Karpas-422 (cell line): ENCODE data around the gene NCKAP5. TPM values are rescaled to one million over a fixed set of nuclear protein-coding genes. Genes with fewer than 3 reads are reported as not detected.

Experiments used
- DNase-seq: peaks from one replicate; pipeline ENCODE4 v3.0.0-alpha.2; 2015
- H2AFZ ChIP-seq: fragments of 200-600 bp; sonication (generic); 2 replicates; pipeline ENCODE4 v1.6.1; 2014; ENCODE audit warnings: antibody characterized with exemption, low read length, mixed read lengths
- H3K27ac ChIP-seq: fragments of 200-600 bp; sonication (generic); 2 replicates; pipeline ENCODE4 v1.5.1; 2014; ENCODE audit warnings: mild to moderate bottlenecking, low read length, moderate library complexity
- H3K27me3 ChIP-seq: fragments of 200-600 bp; sonication (generic); 2 replicates; pipeline ENCODE4 v1.6.1; 2014; ENCODE audit warnings: low read length, mixed read lengths
- H3K36me3 ChIP-seq: fragments of 200-600 bp; sonication (generic); 2 replicates; pipeline ENCODE4 v1.6.1; 2014; ENCODE audit warnings: low read length, mixed read lengths; ENCODE audit not compliant: insufficient read depth
- H3K4me1 ChIP-seq: fragments of 200-600 bp; sonication (generic); 2 replicates; pipeline ENCODE4 v1.6.1; 2014; ENCODE audit warnings: mild to moderate bottlenecking, low read length, mixed read lengths
- H3K4me2 ChIP-seq: fragments of 200-600 bp; sonication (generic); 2 replicates; pipeline ENCODE4 v1.6.1; 2014; ENCODE audit warnings: low read length, low read depth, mild to moderate bottlenecking; ENCODE audit not compliant: poor library complexity, severe bottlenecking
- H3K4me3 ChIP-seq: fragments of 200-600 bp; sonication (generic); 2 replicates; pipeline ENCODE4 v1.5.1; 2014; ENCODE audit warnings: mild to moderate bottlenecking, antibody characterized with exemption, low read length, mixed read lengths
- H3K79me2 ChIP-seq: fragments of 200-600 bp; sonication (generic); 2 replicates; pipeline ENCODE4 v1.6.1; 2014; ENCODE audit warnings: mild to moderate bottlenecking, low read length, mixed read lengths
- H3K9ac ChIP-seq: fragments of 200-600 bp; sonication (generic); 2 replicates; pipeline ENCODE4 v1.6.0; 2014; ENCODE audit warnings: low read length
- H3K9me2 ChIP-seq: fragments of 200-600 bp; sonication (generic), shearing (Covaris generic); replicated peaks from 2 replicates; pipeline ENCODE4 v1.6.0; 2014; ENCODE audit warnings: mild to moderate bottlenecking, low read length, moderate library complexity; ENCODE audit not compliant: insufficient read depth
- H3K9me3 ChIP-seq: fragments of 300-700, 200-600 bp; sonication (generic); 2 replicates; pipeline ENCODE4 v1.6.1; 2014; ENCODE audit warnings: low read length, mixed read lengths
- H4K20me1 ChIP-seq: fragments of 200-600 bp; sonication (generic); 2 replicates; pipeline ENCODE4 v1.6.1; 2014; ENCODE audit warnings: mild to moderate bottlenecking, antibody characterized with exemption, low read length, low read depth; ENCODE audit not compliant: insufficient read depth
- total RNA-seq: library from RNA; depleted of rRNA; stranded (reverse); fragments of >200 nt; shearing (Covaris generic); gene quantifications from 2 replicates; pipeline ENCODE4 v1.2.3, GENCODE V29; 2014; ENCODE audit warnings: low replicate concordance

The NCKAP5 gene
- total RNA-seq, 1 experiment from 2014 or later = not detected

DNA sequence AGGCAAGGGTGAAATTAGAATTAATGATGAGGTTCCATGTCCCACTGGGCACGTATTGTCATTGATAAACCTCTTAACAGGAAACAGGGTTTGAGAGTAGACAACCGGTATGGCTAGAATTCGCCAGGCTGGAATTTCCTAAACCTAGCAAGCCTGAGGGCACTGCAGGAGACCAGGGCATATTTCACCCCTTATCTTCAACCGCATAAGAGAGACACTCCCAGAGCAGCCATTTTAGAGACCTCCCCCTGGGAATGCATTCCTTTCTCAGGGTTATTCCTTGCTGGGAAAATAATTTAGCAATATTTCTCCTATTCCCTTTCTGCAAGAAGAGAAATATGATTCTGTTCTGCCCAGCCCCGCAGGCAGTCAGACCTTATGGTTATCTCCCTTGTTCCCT, 563.6 kb downstream of the NCKAP5 start:
- Histone ChIP-seq H3K9me3 (peaks cover 3% of the 10 kb centered on the region; the same call in 1 of the 2 replicates), H3K4me2 (no peak overlapping the region), H3K4me3 (no peak overlapping the region), H3K27ac (no peak overlapping the region), H3K4me1 (no peaks in the 10 kb centered on the region), H3K36me3 (no peaks in the 10 kb centered on the region), H2AFZ (no peak overlapping the region), H3K27me3 (no peaks in the 10 kb centered on the region), H3K9ac (no peak overlapping the region), H3K79me2 (no peaks in the 10 kb centered on the region), H3K9me2 (no peaks in the 10 kb centered on the region), H4K20me1 (no peaks in the 10 kb centered on the region)
- DNase-seq = no peak

DNA sequence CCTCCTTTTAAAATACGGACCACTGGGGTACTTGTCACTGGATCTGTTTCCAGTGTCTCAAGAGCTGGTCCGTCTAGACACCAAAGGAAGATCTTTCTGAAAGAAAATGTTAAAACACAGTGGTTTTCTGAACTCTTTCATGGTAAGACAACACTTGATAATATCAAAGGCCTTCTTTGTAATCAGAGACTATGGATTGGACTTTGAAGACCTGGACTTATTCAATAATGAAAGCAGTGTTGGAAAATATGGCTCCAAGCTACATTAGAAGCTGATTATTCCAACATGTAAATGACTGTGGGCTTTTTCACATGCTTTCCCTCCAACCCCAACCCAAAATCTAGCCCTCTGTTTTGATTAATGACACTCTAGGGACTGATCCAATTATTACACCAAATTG, 568.8 kb downstream of the NCKAP5 start:
- Histone ChIP-seq H3K4me3 (no peak overlapping the region), H3K27me3 (no peaks in the 10 kb centered on the region), H3K36me3 (no peaks in the 10 kb centered on the region), H3K9me2 (no peaks in the 10 kb centered on the region), H3K9me3 (peaks cover 3% of the 10 kb centered on the region; the same call in 1 of the 2 replicates), H3K27ac (no peak overlapping the region), H3K9ac (no peak overlapping the region), H3K79me2 (no peaks in the 10 kb centered on the region), H4K20me1 (no peaks in the 10 kb centered on the region), H3K4me2 (no peak overlapping the region), H2AFZ (no peak overlapping the region), H3K4me1 (no peaks in the 10 kb centered on the region)
- DNase-seq = no peak

DNA sequence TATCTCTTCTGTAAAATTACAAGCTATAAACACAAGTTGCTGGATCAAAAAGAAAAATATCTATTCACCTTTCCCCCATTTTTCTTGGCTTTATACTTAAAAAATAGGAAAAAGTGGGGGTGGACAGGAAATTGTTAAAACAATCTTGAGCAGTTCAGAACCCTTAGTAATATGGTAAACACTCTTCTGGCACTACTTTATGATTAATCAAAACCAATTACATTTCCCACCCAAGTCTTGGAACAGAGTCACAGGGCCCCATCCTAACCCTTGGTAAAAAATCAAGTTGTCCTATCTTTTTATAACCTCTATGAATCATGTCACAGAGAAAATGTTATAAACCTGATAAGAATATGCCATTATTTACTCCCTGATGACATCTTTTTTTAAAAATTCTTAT, 570.0 kb downstream of the NCKAP5 start:
- no peak overlapping the region for H3K4me3 ChIP-seq
- H3K27ac ChIP-seq = no peak overlapping the region
- no peak for DNase-seq

DNA sequence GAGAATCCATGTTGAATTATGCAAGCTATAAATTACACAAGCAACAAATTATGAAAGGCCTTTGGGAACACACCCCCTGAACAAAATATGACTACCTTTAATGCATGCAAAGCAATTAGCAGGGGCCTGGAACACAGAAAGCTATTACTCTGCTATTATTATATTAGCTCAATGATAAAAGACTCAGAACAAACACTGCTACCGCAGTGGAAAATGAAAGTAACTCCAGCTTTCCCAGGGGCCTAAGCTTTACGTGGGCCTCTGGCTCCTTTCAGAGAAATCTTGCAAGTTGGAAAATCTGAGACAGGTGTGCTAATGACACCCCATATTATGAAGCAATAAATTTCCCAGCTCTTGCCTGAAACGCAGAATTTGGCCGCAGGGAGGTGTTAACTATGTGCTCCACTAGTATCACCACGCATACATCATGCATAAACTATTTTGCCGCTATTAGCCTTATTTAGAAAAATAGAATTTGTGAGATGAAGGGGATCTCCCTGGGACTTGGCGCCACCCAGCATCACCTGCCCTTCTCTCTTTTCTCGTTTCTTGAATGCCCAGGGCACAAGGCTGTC, 576.7 kb downstream of the NCKAP5 start:
- Histone ChIP-seq H2AFZ (no peak overlapping the region), H3K9me2 (no peaks in the 10 kb centered on the region), H3K4me2 (no peak overlapping the region), H3K27me3 (peaks cover 3% of the 10 kb centered on the region; the same call in 1 of the 2 replicates), H3K9me3 (no peaks in the 10 kb centered on the region), H3K4me3 (no peak overlapping the region), H3K27ac (no peak overlapping the region), H3K4me1 (no peaks in the 10 kb centered on the region), H3K79me2 (no peaks in the 10 kb centered on the region), H3K36me3 (no peaks in the 10 kb centered on the region), H4K20me1 (no peaks in the 10 kb centered on the region), H3K9ac (no peak overlapping the region)
- DNase-seq = no peak

More for the DNA sequence above, 570.0 kb downstream of the NCKAP5 start:
- Histone ChIP-seq H2AFZ (no peak overlapping the region), H3K79me2 (no peaks in the 10 kb centered on the region), H3K4me2 (no peak overlapping the region), H3K9me2 (no peaks in the 10 kb centered on the region), H3K9me3 (peaks cover under 1% of the 10 kb centered on the region; the same call in 1 of the 2 replicates), H3K4me1 (no peaks in the 10 kb centered on the region), H3K27me3 (no peaks in the 10 kb centered on the region), H3K9ac (no peak overlapping the region), H4K20me1 (no peaks in the 10 kb centered on the region), H3K36me3 (no peaks in the 10 kb centered on the region)

DNA sequence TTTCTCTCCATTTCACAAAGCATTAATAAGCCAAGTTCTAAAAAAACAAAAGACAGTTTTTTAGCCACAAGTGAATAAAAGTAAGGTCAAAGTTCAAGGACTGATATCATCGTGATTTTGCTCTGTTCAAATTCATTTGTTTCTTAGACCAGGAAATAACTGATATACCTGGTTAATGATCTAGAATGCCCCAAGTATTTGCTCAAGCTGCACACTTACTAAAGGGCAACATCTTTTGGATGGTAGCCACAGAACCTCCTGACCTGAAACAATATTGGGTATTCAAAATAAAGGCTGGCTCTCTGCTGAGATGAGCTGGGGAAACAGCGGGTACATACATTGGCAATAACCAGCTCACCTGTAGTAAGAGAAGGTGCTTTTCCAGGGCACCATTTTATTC, 583.5 kb downstream of the NCKAP5 start:
- no peak for DNase-seq
- H3K27ac ChIP-seq = no peak overlapping the region

DNA sequence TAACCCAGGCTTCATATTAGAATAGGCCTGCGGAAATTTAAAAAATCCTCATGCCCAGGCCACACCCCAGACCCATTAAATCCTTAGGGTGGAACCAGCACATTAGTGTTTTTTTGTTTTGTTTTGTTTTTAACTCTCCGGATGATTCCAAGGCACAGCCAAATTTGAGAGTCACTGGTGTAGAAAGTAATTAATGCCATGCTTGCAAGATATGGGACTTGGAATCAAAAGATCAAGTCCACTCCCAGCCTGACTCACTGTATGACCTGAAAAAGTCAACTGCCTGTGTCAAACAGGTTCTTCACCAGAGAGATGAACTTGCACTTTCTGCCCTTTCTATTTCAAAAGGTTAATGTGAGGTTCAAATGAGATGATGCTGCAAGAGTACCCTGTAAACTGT, 588.0 kb downstream of the NCKAP5 start:
- Histone ChIP-seq H3K9me2 (no peaks in the 10 kb centered on the region), H3K9ac (no peak overlapping the region), H2AFZ (no peak overlapping the region), H3K27me3 (no peaks in the 10 kb centered on the region), H3K36me3 (no peaks in the 10 kb centered on the region), H3K9me3 (no peaks in the 10 kb centered on the region), H3K4me3 (no peak overlapping the region), H4K20me1 (no peaks in the 10 kb centered on the region), H3K4me2 (no peak overlapping the region), H3K27ac (no peak overlapping the region), H3K4me1 (no peaks in the 10 kb centered on the region; the same call in 1 of the 2 replicates), H3K79me2 (no peaks in the 10 kb centered on the region)
- no peak for DNase-seq

More for the DNA sequence above, 583.5 kb downstream of the NCKAP5 start:
- Histone ChIP-seq H3K9me3 (no peaks in the 10 kb centered on the region), H3K36me3 (no peaks in the 10 kb centered on the region), H3K79me2 (no peaks in the 10 kb centered on the region), H3K4me2 (no peak overlapping the region), H4K20me1 (no peaks in the 10 kb centered on the region), H2AFZ (no peak overlapping the region), H3K27me3 (no peaks in the 10 kb centered on the region), H3K4me3 (no peak overlapping the region), H3K9ac (no peak overlapping the region), H3K4me1 (no peaks in the 10 kb centered on the region), H3K9me2 (no peaks in the 10 kb centered on the region)

DNA sequence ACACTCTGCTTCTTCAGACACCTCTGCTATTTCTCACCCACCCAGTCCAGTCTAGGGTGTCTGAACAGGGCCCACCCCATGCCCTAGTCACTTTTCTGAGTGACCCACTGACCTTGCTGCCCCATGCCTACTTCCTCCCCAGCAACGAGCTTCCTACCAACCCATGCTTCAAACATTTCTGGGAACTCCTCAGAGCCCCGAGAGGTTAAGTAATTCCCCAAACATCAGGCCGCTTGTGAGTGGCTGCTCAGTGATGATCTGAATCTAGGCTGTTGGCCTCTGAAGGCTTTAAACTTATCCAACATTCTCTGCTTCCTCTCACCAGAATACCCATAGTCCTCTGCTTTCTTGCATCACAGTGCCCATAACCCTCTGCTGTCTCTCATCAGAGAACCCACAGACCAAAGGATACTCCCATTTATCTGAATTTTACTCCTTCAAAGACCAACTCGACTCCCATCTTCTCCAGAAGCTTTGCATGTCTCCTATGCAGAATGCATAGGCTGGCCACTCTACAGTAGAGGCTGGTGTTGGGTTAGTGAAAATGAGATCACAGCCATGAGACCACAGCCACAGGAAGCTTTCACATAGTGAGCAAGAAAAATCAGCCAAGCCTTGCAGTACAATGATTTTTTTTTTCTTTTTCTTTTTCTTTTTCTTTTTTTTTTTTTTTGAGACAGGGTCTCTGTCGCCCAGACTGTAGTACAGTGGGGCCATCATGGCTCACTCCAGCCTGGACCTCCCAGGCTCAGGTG, 588.7 kb downstream of the NCKAP5 start:
- no peaks in the 10 kb centered on the region for H4K20me1 ChIP-seq
- no peaks in the 10 kb centered on the region for H3K27me3 ChIP-seq
- H3K9me3 ChIP-seq = no peaks in the 10 kb centered on the region
- H3K4me1 ChIP-seq = no peaks in the 10 kb centered on the region; the same call in 1 of the 2 replicates
- H3K9ac ChIP-seq = no peak overlapping the region
- no peaks in the 10 kb centered on the region for H3K9me2 ChIP-seq
- H3K4me2 ChIP-seq = no peak overlapping the region
- no peak overlapping the region for H2AFZ ChIP-seq
- H3K4me3 ChIP-seq = no peak overlapping the region
- DNase-seq = no peak
- H3K79me2 ChIP-seq = no peaks in the 10 kb centered on the region
- H3K36me3 ChIP-seq = no peaks in the 10 kb centered on the region
- H3K27ac ChIP-seq = no peak overlapping the region

DNA sequence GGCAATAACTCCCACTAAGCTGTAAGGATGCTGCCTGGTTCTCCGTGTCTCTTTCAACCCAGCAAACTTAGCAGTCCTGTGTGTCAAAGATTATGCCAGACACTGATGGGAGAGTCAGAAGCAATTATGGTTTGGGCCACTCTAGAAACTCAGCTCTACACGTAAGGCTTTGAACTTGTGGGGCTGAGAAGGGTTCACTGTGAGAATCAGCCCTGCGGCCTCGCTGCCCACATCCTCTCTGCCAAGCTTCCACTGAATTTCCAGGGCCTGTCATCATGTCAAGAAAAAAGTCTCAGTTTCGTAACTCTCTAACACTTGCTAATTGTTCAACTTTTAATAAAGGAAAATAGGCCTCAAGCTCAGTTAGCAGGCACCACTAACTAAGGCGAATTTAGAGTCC, 589.4 kb downstream of the NCKAP5 start:
- H2AFZ ChIP-seq = no peak overlapping the region
- no peaks in the 10 kb centered on the region for H4K20me1 ChIP-seq
- no peak overlapping the region for H3K27ac ChIP-seq
- no peaks in the 10 kb centered on the region for H3K27me3 ChIP-seq
- DNase-seq = no peak
- no peak overlapping the region for H3K4me3 ChIP-seq
- no peaks in the 10 kb centered on the region; the same call in 1 of the 2 replicates for H3K4me1 ChIP-seq
- no peaks in the 10 kb centered on the region for H3K9me3 ChIP-seq
- H3K36me3 ChIP-seq = no peaks in the 10 kb centered on the region
- H3K79me2 ChIP-seq = no peaks in the 10 kb centered on the region
- H3K4me2 ChIP-seq = no peak overlapping the region
- no peak overlapping the region for H3K9ac ChIP-seq
- no peaks in the 10 kb centered on the region for H3K9me2 ChIP-seq
